LNCaP clone FGC (cell line): ENCODE results near the gene GPER1.

ENCODE experiments used
- DNase-seq: peaks from one replicate; pipeline ENCODE4 v3.0.0-alpha.2; 2011; ENCODE audit warnings: low read depth
- H3K4me3 ChIP-seq: 2 replicates; pipeline ENCODE4 v1.5.1; 2011; ENCODE audit warnings: mild to moderate bottlenecking, low read depth, low read length, control low read depth
- CTCF ChIP-seq: IDR thresholded peaks from 2 replicates; pipeline ENCODE4 v1.5.1; 2012; ENCODE audit warnings: mild to moderate bottlenecking; ENCODE audit not compliant: control insufficient read depth, insufficient read depth; ENCODE audit errors: extremely low read depth

The GPER1 gene

GRCh38 chr7:1050254-1050906 is 37.5 kb upstream of the GPER1 start:
- H3K4me3 ChIP-seq: no peak overlapping the region
- DNase-seq: no peak
- TF ChIP-seq CTCF: no peak

- no peak for TF ChIP-seq CTCF
- H3K4me3 ChIP-seq: no peak overlapping the region
- DNase-seq: no peak
These were observed 36.8 kb upstream of the GPER1 start for GRCh38 chr7:1050956-1051690.

GRCh38 chr7:1052031-1052818 is 35.7 kb upstream of the GPER1 start:
- no peak for DNase-seq
- H3K4me3 ChIP-seq: no peak overlapping the region
- TF ChIP-seq CTCF: no peak

- TF ChIP-seq CTCF: no peak
- H3K4me3 ChIP-seq: no peak overlapping the region
- no peak for DNase-seq
These were observed 34.9 kb upstream of the GPER1 start for GRCh38 chr7:1053002-1053411.

- DNase-seq: no peak
- TF ChIP-seq CTCF: no peak
- no peak overlapping the region for H3K4me3 ChIP-seq
These were observed 34.0 kb upstream of the GPER1 start for GRCh38 chr7:1053816-1054370.

- no peak for DNase-seq
- no peak overlapping the region for H3K4me3 ChIP-seq
- no peak for TF ChIP-seq CTCF
These were observed 33.5 kb upstream of the GPER1 start for GRCh38 chr7:1054438-1054837.
